ENCODE data around the gene ATXN7L1.

DNA sequence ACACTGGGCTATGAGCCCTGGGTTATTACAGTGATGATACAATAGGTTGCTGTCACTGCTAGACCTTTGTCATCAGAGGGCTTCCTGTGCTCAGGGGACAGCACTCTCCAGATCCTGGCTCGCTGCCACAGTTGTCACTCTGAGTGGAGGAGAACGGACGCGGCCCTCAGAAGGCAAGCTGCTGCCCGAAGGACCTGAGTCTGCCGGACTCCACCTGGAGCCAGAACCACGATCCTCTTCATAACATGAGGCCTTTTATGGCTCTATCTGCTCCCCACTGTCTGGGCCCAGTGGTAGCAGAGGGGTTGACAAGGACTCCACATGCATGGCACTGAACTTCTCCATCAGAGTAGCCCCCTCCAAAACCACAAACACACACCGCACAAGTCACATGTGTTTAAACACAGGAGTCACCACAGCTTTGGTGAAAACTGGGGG is 200.4 kb downstream of the ATXN7L1 start:
- TF ChIP-seq, protein P1, sequence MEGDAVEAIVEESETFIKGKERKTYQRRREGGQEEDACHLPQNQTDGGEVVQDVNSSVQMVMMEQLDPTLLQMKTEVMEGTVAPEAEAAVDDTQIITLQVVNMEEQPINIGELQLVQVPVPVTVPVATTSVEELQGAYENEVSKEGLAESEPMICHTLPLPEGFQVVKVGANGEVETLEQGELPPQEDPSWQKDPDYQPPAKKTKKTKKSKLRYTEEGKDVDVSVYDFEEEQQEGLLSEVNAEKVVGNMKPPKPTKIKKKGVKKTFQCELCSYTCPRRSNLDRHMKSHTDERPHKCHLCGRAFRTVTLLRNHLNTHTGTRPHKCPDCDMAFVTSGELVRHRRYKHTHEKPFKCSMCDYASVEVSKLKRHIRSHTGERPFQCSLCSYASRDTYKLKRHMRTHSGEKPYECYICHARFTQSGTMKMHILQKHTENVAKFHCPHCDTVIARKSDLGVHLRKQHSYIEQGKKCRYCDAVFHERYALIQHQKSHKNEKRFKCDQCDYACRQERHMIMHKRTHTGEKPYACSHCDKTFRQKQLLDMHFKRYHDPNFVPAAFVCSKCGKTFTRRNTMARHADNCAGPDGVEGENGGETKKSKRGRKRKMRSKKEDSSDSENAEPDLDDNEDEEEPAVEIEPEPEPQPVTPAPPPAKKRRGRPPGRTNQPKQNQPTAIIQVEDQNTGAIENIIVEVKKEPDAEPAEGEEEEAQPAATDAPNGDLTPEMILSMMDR (IDR thresholded peaks at IDR 0.05) = no peak
- TF ChIP-seq POLR2A (IDR thresholded peaks at IDR 0.05) = no peak
